CD4-positive, alpha-beta T cell treated with Interleukin-4 for 1 hour (primary cell): ENCODE results near the gene MTMR2.
"Not testable (repeated sequence)": the region's sequence is repeated elsewhere in the genome, so short reads cannot be mapped to it uniquely, and the experiment has no call there.

ENCODE experiments used
- DNase-seq, 2 donors: peaks; one replicate each; pipeline ENCODE4 v3.0.0-alpha.2; 2020 to 2022

MTMR2 gene

GRCh38 chr11:95883381-95883780, 40.5 kb downstream of the MTMR2 start:
- DNase-seq: no peak

DNA sequence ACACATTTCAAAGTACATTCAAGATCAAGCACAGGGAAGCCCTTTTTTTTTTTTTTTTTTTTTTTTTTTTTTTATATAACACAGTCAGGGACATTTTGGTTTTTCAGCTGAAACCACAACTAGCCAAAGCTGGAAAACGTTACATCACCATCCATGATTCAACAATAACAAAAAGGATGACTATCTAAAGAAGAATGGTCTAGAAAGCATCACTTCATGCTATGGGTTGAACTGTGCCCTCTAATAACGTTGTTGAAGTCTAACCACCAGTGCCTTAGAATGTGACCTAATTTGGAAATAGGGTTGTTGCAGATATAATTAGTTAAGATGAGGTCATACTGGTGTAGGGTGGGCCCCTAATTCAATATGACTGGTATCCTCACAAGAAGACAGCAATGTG, 46.6 kb downstream of the MTMR2 start:
- DNase-seq: no peak

- not testable (repeated sequence) for DNase-seq
Observed at GRCh38 chr11:95870877-95871276, 53.0 kb downstream of the MTMR2 start.

DNA sequence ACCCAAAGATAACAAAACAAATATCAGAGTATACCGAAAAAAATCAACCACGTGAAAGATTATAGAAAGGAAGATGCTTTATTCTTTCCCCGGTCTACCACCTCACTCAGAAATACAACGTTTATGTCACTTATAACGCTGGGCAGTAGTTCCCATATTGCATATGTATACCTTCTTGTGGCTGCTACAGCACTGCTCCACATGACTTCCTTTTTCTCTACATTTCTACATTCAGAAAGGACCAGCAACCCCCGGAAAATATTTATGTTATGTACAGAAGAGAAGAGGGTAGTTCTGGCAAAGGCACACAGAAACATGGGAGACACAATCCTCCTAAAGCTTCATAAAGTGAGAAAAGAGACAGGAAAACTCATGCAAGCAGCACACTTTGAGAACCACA, 56.8 kb downstream of the MTMR2 start:
- no peak for DNase-seq

- no peak for DNase-seq
Observed at GRCh38 chr11:95863486-95864140, 60.3 kb downstream of the MTMR2 start.

GRCh38 chr11:95860024-95860423, 63.9 kb downstream of the MTMR2 start:
- not testable (repeated sequence) for DNase-seq

- DNase-seq: not testable (repeated sequence)
Observed at GRCh38 chr11:95854362-95854761, 69.5 kb downstream of the MTMR2 start.

- DNase-seq: no peak
Observed at GRCh38 chr11:95853862-95854261, 70.0 kb downstream of the MTMR2 start.

DNA sequence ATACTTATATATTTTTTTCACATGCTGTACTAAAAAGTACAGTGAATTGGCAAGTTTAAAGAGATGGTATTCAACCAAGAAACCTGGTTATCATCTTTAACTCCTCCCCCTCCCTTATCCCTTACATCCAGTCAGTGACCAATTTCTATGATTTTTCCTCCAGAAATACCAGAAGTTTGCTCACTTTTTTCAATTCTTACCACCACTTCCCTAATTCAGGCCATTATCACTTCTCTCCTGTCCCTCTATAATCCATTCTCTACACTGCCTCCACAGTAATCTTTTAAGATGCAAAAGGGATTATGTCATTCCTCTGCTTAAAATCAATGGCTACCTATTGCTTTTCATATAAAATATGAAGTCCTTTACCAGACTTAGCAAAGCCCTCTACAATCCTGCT, 70.8 kb downstream of the MTMR2 start:
- DNase-seq: no peak

GRCh38 chr11:95850137-95850536, 73.8 kb downstream of the MTMR2 start:
- DNase-seq: no peak

DNA sequence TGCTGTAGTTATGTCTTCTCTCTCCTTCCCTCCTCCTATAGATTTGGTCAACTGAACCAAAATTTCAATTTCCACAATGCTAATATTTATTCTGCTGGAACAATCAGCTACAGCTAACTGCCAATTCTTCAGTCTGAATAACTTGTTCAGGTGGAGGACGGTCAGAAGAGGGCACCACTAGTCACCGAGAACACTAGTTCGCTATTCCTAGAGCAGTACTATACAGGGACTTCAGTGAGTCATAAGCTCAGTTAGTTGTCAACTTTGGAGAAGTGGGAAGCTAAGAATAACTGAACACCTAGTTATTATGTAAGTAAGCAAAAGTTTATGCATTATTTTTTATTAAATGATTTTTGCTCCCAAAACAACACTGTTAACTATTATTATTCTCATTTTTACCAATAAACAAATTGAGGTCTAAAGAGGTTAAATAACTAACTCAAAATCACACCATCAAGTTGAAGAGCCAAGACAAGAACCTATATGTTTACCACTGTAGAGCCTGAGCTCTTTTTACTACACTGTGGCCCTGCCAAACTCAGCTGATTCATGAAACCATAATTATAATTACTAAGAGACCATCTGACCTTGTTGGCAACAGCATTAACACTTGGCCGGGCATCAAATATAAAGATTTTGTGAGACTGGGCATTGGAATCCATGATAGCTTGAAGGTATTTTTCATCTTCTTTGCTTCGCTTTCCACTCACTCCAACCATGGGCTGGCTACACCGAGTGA, 74.7 kb downstream of the MTMR2 start:
- DNase-seq: peak in 1 of 2 donors; percentile 15

- no peak for DNase-seq
Observed at GRCh38 chr11:95845167-95845566, 78.7 kb downstream of the MTMR2 start.

- peak; percentile 57 to 68 for DNase-seq
Observed at GRCh38 chr11:95835768-95836488, 88.0 kb downstream of the MTMR2 start.

- no peak for DNase-seq
Observed at GRCh38 chr11:95835351-95835750, 88.6 kb downstream of the MTMR2 start.

DNA sequence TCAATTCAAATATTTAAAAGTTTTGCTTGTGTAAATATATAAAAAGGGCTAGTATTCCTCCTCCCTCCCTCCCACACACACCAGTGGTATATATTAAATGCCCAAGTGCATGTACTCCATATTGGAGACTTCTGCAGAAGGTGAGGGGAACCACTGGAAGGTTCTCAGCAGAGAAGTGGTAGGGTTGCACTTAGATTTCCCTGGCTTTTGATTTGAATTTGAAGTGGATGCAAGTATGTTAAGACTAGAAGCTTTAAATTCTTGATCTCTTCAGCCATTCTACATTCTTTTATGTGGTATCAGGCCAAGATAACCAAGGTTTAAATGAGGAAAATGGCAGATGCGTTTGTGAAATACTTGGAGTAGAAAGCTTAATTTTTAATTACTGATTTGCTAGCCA, 90.5 kb downstream of the MTMR2 start:
- DNase-seq: no peak

DNA sequence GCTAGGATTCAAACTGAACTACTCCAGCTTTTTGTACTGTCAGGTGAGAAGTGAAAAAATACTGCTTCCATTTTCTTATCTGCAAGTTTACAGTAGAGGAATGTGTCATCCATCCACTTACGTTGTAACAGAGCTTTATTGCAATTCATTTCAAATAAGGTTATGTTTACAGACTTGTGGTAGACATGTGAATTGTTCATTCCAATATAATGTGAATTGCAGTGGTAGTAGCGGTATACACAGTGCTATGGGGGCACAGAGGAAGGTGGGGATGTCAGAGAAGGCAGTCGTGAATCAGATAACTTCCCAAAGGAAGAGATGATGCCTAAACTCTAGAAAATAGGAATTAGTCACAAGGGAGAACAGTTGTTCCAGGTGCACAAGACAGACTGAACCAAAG, 91.1 kb downstream of the MTMR2 start:
- DNase-seq: no peak

DNA sequence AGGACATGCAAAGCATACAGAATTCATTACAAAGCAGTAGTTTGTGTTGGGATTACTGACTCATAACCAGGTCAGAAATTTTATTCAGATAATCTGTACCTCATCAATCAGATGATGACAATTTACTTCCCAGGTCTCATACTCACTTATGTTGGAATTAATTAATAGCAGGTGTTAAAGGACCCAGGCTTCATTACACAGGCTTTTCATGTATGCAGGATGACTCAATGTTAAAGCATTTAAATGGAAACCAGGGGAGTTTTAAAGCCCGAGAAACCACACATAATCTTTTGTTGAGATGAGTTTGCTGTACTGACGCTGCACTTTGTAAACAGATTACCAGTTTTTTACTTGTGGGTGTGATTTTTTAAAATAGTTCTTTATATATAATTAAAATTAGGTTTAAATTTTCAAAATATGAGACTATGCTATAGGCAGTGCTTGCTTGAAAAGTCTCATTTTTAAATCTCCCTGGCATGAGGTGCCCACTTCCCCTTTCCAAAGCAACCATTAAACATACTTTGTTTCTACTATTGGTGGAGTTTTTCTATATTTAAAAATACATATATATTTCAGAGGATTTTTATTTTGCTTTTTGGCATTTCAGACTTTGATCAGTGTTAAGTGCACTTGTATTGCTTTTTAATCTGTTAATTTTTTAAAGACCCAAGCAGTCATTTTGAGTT, 92.6 kb downstream of the MTMR2 start:
- no peak for DNase-seq

DNA sequence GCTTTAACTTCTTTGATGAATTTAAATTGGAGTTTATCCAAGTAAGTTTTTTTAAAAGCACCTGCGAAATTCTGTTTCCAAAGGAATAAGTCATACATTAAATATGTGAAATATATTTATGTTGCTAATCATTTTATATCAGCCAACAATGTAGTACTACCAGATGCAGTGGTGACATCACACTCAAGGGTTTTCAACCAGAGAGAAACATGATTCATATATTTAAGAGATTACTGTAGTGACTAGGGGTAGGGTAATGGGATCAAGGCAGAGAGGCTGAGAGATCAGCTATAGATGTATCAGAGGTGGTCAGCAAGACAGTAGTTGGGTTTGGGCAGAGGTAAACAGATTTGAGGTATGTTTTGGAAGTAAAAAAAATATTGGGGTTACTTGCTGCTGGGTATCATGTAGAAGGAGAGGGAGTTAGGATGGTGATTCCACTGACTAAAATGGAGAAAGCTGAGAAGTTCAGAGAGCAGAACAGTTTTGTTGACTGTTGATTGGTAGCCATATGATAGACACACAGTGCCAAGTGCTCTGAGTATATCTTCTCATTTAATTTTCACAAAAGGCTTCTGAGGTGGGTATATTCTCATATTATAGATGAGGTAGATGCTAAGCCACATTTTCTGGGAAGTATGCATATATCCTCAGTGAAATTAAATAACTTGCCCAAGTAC, 94.2 kb downstream of the MTMR2 start:
- DNase-seq: no peak

GRCh38 chr11:95827696-95828095, 96.2 kb downstream of the MTMR2 start:
- no peak for DNase-seq

DNA sequence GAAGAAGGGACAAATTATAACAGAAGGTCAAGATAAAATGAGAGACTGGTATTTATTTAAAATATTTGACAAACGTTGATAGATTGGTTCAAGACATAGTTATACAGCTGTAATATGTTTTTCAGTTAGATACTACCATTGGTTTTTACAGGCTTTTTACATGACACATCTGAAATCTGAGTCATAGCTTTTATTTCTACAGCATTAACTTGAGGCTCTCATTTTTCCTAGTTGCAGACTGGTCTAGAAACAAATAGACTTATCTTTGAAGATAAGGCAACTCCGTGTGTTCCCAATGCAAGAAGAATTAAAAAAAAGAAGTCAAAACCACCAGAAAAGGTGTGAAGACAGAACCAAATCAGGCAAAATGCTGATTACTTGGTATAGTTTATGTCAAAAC, 102.3 kb downstream of the MTMR2 start:
- DNase-seq: no peak

GRCh38 chr11:95816037-95816436, 107.9 kb downstream of the MTMR2 start:
- DNase-seq: no peak

DNA sequence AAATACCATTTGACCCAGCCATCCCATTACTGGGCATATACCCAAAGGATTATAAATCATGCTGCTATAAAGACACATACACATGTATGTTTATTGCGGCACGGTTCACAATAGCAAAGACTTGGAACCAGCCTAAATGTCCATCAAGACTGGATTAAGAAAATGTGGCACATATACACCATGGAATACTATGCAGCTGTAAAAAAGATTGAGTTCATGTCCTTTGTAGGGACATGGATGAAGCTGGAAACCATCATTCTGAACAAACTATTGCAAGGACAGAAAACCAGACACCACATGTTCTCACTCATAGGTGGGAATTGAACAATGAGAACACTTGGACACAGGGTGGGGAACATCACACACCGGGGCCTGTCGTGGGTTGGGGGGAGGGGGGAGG, 112.9 kb downstream of the MTMR2 start:
- not testable (repeated sequence) for DNase-seq

DNA sequence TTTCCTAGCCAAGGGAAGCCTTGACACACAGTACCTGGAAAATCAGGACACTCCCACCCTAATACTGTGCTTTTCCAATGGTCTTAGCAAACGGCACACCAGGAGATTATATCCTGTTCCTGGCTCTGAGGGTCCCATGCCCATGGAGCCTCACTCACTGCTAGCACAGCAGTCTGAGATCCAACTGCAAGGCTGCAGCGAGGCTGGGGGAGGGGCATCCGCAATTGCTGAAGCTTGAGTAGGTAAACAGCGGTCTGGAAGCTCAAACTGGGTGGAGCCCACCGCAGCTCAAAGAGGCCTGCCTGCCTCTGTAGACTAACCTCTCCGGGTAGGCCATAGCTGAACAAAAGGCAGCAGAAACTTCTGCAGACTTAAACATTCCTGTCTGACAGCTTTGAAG, 117.4 kb downstream of the MTMR2 start:
- DNase-seq: not testable (repeated sequence)
